Upper lobe of right lung (tissue), 1 donor: ENCODE results near the gene MAPK14. TPM values are rescaled to one million over a fixed set of nuclear protein-coding genes. Genes with fewer than 3 reads are reported as not detected.

Experiments used
- ATAC-seq: fragments of 200-7000 bp; cut with Tn5 transposase; one replicate; pipeline ENCODE4 v1.9.1; 2020; ENCODE audit warnings: mild to moderate bottlenecking, moderate library complexity
- DNase-seq: peaks from one replicate; pipeline ENCODE4 v3.0.0-alpha.2; 2020
- H3K27ac ChIP-seq: fragments of 200-600 bp; one replicate; pipeline ENCODE4 v1.8.0; 2022
- H3K27me3 ChIP-seq: fragments of 200-600 bp; one replicate; pipeline ENCODE4 v1.8.0; 2022; ENCODE audit warnings: mild to moderate bottlenecking
- H3K36me3 ChIP-seq: fragments of 200-600 bp; one replicate; pipeline ENCODE4 v1.8.0; 2022
- H3K4me1 ChIP-seq: fragments of 200-600 bp; one replicate; pipeline ENCODE4 v1.8.0; 2022
- H3K4me3 ChIP-seq: fragments of 200-600 bp; one replicate; pipeline ENCODE4 v1.8.0; 2022; ENCODE audit warnings: mild to moderate bottlenecking
- H3K9me3 ChIP-seq: fragments of 200-600 bp; one replicate; pipeline ENCODE4 v1.8.0; 2022
- intact Hi-C: fragments of 100-400 bp; cut with DNase I; formaldehyde crosslinking; loops from one replicate; pipeline ENCODE4 v1.11.0; 2022
- total RNA-seq: library from RNA; stranded (reverse); fragmentation: NEBNext Ultra II Directional; extraction: Animal tissue kit (Norgen Biotek cat#: 25700); gene quantifications from one replicate; pipeline ENCODE4 v1.2.1, GENCODE V29; 2021
- TF ChIP-seq, protein P1 (sequence below): fragments of 200-600 bp; IDR thresholded peaks from one replicate; pipeline ENCODE4 v1.8.0; 2022; ENCODE audit warnings: antibody characterized with exemption
- donor health status: DM: no; HTN: yes; CAD: no; lungs with severe emphysema.

MAPK14 gene
- total RNA-seq, 1 donor from 2014 or later: 60.6 TPM

GRCh38 chr6:36050305-36050704 is 22.7 kb downstream of the MAPK14 start:
- Histone ChIP-seq H3K9me3 (no peaks in the 10 kb centered on the region), H3K27me3 (no peaks in the 10 kb centered on the region), H3K4me1 (peaks cover 23% of the 10 kb centered on the region), H3K36me3 (peaks cover 12% of the 10 kb centered on the region), H3K27ac (no peak overlapping the region), H3K4me3 (no peak overlapping the region)
- no peak for DNase-seq
- TF ChIP-seq, protein P1, sequence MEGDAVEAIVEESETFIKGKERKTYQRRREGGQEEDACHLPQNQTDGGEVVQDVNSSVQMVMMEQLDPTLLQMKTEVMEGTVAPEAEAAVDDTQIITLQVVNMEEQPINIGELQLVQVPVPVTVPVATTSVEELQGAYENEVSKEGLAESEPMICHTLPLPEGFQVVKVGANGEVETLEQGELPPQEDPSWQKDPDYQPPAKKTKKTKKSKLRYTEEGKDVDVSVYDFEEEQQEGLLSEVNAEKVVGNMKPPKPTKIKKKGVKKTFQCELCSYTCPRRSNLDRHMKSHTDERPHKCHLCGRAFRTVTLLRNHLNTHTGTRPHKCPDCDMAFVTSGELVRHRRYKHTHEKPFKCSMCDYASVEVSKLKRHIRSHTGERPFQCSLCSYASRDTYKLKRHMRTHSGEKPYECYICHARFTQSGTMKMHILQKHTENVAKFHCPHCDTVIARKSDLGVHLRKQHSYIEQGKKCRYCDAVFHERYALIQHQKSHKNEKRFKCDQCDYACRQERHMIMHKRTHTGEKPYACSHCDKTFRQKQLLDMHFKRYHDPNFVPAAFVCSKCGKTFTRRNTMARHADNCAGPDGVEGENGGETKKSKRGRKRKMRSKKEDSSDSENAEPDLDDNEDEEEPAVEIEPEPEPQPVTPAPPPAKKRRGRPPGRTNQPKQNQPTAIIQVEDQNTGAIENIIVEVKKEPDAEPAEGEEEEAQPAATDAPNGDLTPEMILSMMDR: no peak
- no peak for ATAC-seq
- intact Hi-C loops: no loop called here

DNA sequence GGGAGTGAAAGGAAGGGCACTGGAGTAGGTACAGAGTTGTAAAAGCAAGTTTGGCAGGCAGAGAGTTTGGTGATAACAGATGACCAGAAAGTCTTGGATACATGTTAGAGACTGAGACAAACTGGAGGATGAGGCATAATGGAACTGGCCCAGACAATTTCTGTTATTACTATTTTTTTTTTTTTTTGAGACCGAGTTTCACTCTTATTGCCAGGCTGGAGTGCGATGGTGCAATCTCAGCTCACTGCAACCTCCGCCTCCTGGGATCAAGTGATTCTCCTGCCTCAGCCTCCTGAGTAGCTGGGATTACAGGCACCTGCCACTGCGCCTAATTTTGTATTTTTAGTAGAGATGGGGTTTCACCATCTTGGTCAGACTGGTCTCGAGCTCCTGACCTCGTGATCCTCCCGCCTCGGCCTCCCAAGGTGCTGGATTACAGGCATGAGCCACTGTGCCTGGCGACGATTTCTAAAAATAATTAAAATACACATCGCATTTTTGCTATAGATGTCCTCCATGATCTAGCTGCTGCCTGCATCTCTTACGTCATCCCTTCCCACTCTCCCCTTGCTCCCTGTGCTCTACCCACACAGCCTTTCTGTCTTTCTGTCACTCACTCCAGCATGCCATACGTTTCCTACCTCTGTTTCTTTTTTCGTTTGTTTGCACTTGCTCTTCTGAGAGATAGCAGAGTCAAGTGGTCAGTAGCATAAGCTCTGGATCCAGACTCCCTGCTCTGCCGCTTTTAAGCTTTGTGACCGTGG is 23.5 kb downstream of the MAPK14 start:
- Histone ChIP-seq H3K4me1 (peaks cover 23% of the 10 kb centered on the region), H3K9me3 (no peaks in the 10 kb centered on the region), H3K27me3 (no peaks in the 10 kb centered on the region), H3K4me3 (no peak overlapping the region), H3K36me3 (peaks cover 12% of the 10 kb centered on the region), H3K27ac (no peak overlapping the region)
- DNase-seq (no peak), ATAC-seq (no peak)
- TF ChIP-seq, protein P1: no peak
- intact Hi-C loops: no loop called here

DNA sequence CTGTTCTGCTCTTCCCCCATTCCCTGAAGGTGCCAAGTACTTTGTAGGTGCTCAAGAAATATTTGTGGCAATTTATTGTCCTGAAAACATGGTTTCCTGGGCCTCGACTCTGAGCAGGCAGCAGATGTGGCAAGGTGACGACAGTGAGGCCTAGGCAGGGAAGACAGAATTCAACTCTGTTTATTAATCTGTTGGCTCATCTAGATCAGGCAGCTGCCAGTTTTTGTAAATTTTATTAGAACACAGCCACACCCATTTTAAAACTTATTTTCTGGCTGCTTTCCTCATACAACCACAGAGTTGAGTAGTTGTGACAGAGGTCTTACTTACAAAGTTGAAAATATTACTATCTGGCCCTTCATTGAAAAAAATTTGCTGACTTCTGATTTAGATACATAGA is 24.5 kb downstream of the MAPK14 start:
- TF ChIP-seq, protein P1: no peak
- Histone ChIP-seq H3K9me3 (no peaks in the 10 kb centered on the region), H3K4me3 (no peak overlapping the region), H3K27ac (no peak overlapping the region), H3K4me1 (peaks cover 23% of the 10 kb centered on the region), H3K27me3 (no peaks in the 10 kb centered on the region), H3K36me3 (peaks cover 12% of the 10 kb centered on the region)
- intact Hi-C loops: no loop called here
- no peak for ATAC-seq
- DNase-seq: no peak

DNA sequence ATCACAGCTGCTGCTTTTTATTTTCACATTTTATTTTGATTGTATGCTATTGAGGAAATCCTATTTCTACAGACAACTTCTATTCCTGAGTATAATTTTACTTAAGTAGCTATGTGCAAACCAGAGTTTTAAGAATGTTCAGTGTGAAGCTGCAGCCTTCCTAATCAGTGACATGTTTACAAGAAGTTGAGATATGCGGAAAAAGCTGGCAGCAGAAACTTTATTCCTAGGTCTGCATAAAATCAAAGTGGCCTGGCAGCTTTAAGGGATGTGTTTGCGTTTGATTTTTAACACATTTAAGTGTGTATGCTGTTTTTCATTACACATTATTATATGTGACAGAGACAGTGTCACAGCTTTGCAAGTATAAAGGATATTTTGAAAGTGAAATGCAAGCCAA is 26.3 kb downstream of the MAPK14 start:
- no peak overlapping the region for H3K27ac ChIP-seq
- TF ChIP-seq, protein P1: no peak
- no peak for DNase-seq
- no peak overlapping the region for H3K4me3 ChIP-seq
- H3K36me3 ChIP-seq: peaks cover 12% of the 10 kb centered on the region
- peaks cover 23% of the 10 kb centered on the region for H3K4me1 ChIP-seq
- H3K27me3 ChIP-seq: no peaks in the 10 kb centered on the region
- no peak for ATAC-seq
- intact Hi-C loops: no loop called here
- H3K9me3 ChIP-seq: no peaks in the 10 kb centered on the region

DNA sequence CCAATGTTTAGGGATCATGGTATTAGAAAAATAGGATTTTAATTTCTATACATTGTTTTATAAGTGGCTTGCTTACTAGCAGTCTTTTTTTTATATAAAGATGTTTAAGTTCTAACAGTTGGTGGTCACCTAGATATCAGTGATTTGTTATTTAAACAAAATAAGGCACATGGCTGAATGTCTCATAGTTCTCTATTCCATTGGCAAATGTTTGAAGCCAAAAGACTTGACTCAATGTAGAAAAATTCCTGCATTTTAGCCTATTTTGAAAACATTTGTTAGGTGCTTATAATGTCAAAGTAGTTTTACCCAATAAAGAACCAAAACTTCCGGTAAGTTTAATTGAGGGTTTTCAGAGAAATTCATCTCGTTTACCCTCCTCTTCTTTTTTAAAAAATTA is 26.8 kb downstream of the MAPK14 start:
- intact Hi-C loops: no loop called here
- H3K9me3 ChIP-seq: no peaks in the 10 kb centered on the region
- H3K27ac ChIP-seq: no peak overlapping the region
- peaks cover 17% of the 10 kb centered on the region for H3K36me3 ChIP-seq
- H3K4me1 ChIP-seq: peaks cover 23% of the 10 kb centered on the region
- ATAC-seq (no peak), DNase-seq (no peak)
- TF ChIP-seq, protein P1: no peak
- no peaks in the 10 kb centered on the region for H3K27me3 ChIP-seq
- no peak overlapping the region for H3K4me3 ChIP-seq
